Frontal cortex (tissue), 4 donors: Measurements from ENCODE around the gene ANKRD13C. TPM values are rescaled to one million over a fixed set of nuclear protein-coding genes. Genes with fewer than 3 reads are reported as not detected.
"Not testable (repeated sequence)": the region's sequence is repeated elsewhere in the genome, so short reads cannot be mapped to it uniquely, and the experiment has no call there.

Source experiments
- DNase-seq, 2 donors: peaks; one replicate each; pipeline ENCODE4 v3.0.0; 2012; ENCODE audit warnings: low spot score in 2 of 2
- FAIRE-seq: peaks from 2 replicates; lab custom pipeline; 2012; peaks lifted over from hg19 to GRCh38; lab: Jason Lieb, UNC
- total RNA-seq: library from RNA; depleted of rRNA; stranded (reverse); fragments of >200 nt; gene quantifications from one replicate; pipeline ENCODE4 v1.2.3, GENCODE V29; 2014
- donor health status: control.
- donor health status: control.
- donor health status: control.

The ANKRD13C gene
- total RNA-seq, 1 donor from 2014 or later: 122 TPM

GRCh38 chr1:70361727-70362398, 7.3 kb upstream of the ANKRD13C start:
- no peak for FAIRE-seq

GRCh38 chr1:70360321-70360720, 5.8 kb upstream of the ANKRD13C start:
- no peak for FAIRE-seq
- DNase-seq: no peak

More at GRCh38 chr1:70361727-70362398, 7.3 kb upstream of the ANKRD13C start:
- DNase-seq: no peak

GRCh38 chr1:70358921-70359564, 4.5 kb upstream of the ANKRD13C start:
- DNase-seq (no peak), FAIRE-seq (no peak)

- no peak for FAIRE-seq
- DNase-seq: no peak
Observed at GRCh38 chr1:70355920-70356319, 1.4 kb upstream of the ANKRD13C start.

GRCh38 chr1:70355111-70355407, 537 bp upstream of the ANKRD13C start:
- no peak for FAIRE-seq
- DNase-seq: no peak

- DNase-seq (peak in 1 of 2 donors; percentile 11), FAIRE-seq (no peak)
Observed at GRCh38 chr1:70353601-70354331, 756 bp downstream of the ANKRD13C start.

GRCh38 chr1:70353044-70353443, 1.5 kb downstream of the ANKRD13C start:
- DNase-seq (no peak), FAIRE-seq (no peak)

GRCh38 chr1:70349799-70350198, 4.7 kb downstream of the ANKRD13C start:
- FAIRE-seq, DNase-seq: not testable (repeated sequence)

GRCh38 chr1:70348399-70349165, 5.9 kb downstream of the ANKRD13C start:
- DNase-seq: no peak

GRCh38 chr1:70339644-70340043, 14.9 kb downstream of the ANKRD13C start:
- not testable (repeated sequence) for FAIRE-seq, DNase-seq

More at GRCh38 chr1:70348399-70349165, 5.9 kb downstream of the ANKRD13C start:
- no peak for FAIRE-seq

- DNase-seq (no peak), FAIRE-seq (no peak)
Observed at GRCh38 chr1:70336050-70336449, 18.5 kb downstream of the ANKRD13C start.

- FAIRE-seq (no peak), DNase-seq (no peak)
Observed at GRCh38 chr1:70334436-70334835, 20.1 kb downstream of the ANKRD13C start.

- DNase-seq: no peak
- FAIRE-seq: no peak
Observed at GRCh38 chr1:70333245-70333644, 21.3 kb downstream of the ANKRD13C start.

GRCh38 chr1:70331962-70332361, 22.6 kb downstream of the ANKRD13C start:
- FAIRE-seq (no peak), DNase-seq (no peak)

- DNase-seq (no peak), FAIRE-seq (no peak)
Observed at GRCh38 chr1:70327306-70328076, 27.0 kb downstream of the ANKRD13C start.

GRCh38 chr1:70324683-70325082, 29.8 kb downstream of the ANKRD13C start:
- no peak for FAIRE-seq
- DNase-seq: no peak

- DNase-seq (no peak), FAIRE-seq (no peak)
Observed at GRCh38 chr1:70319750-70320149, 34.8 kb downstream of the ANKRD13C start.

GRCh38 chr1:70318191-70318590, 36.3 kb downstream of the ANKRD13C start:
- DNase-seq: no peak
- FAIRE-seq: no peak

GRCh38 chr1:70317087-70317486, 37.4 kb downstream of the ANKRD13C start:
- no peak for FAIRE-seq
- no peak for DNase-seq

- no peak for DNase-seq
- no peak for FAIRE-seq
Observed at GRCh38 chr1:70315782-70316181, 38.7 kb downstream of the ANKRD13C start.
